ENCODE data around the gene KIF1B. TPM values are rescaled to one million over a fixed set of nuclear protein-coding genes. Genes with fewer than 3 reads are reported as not detected.

Gene KIF1B
- total and polyA plus RNA-seq, 10 of the 15 experiments (the other 5 are each of a cell fraction or from before 2014, with no cell fraction given) = 2.1 to 16.5 (median 8.7) TPM

DNA sequence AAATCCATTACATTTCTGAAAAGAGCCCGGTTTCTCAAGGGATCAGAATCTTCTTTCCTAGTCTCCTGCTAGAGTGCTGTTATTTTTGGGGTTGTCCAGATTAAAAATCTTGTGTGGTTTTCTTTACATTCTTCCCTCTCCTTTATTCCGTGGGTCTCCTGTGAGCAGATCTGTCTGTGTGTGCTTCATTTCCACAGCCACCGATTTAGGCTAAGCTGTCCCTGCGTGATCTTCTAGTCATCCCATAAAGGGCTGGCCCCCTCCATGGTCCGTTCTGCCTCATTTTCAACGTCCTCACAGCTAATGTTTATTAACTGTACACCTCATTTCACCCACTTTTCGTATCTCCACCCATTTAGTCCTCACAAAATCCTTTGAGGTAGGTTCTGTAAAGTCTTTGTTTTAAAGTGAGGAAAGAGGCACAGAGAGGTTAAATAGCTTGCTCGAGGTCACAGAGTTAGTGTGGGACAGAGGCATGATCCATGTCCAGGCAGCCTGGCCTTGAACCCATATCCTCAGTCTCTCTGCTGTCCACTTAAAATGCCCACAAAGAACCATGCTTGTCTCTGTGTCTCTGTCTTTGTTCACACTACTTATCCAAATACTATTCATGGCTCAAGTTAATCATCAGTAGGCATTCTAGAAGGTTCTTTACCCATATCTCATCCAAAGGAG is 38.2 kb upstream of the KIF1B start:
- no peak overlapping the region for H3K4me2 ChIP-seq (ENCODE audit: control insufficient read depth, insufficient read depth)
- no peaks in the 10 kb centered on the region for H3K27me3 ChIP-seq (replicated peaks in 1 of 2; ENCODE audit: control insufficient read depth in 2 of 2, insufficient read depth in 2 of 2, low read length in 1 of 2)
- no peak overlapping the region for H3K9ac ChIP-seq (ENCODE audit: control insufficient read depth, insufficient read depth, low read length)
- H3K4me1 ChIP-seq (ENCODE audit: control insufficient read depth, insufficient read depth, low read length) = peaks cover 31% of the 10 kb centered on the region
- RAD21 ChIA-PET (ENCODE audit: unreplicated experiment) = no interaction called here
- DNase-seq (ENCODE audit: low read depth, low spot score) (no peak), FAIRE-seq (no peak), ATAC-seq (no peak)
- intact Hi-C loops (cut with micrococcal nuclease; ENCODE audit: unreplicated experiment) = no loop called here
- CTCF ChIA-PET = interaction anchor here (0.8 to 3.8 kb wide), 2 partner anchors 18 to 38 kb away, joined by 3 to 21 read pairs; partner anchors contain the start of gene KIF1B
- H2AFZ ChIP-seq (ENCODE audit: control insufficient read depth, low read depth, low read length) = no peak overlapping the region
- 81% methylated on average over 8 of the region's 8 CpGs for WGBS (ENCODE audit: insufficient coverage, insufficient replicate concordance, low lambda C conversion rate, missing lambda C conversion rate)
- peaks cover 3 to 8% of the 10 kb centered on the region in 2 experiments for H3K36me3 ChIP-seq (ENCODE audit: control insufficient read depth in 2 of 2, insufficient read depth in 2 of 2, low read length in 1 of 2)
- in situ Hi-C loops (cut with MboI) = no loop called here
- H3K79me2 ChIP-seq (ENCODE audit: control insufficient read depth, insufficient read depth, low read length) = no peaks in the 10 kb centered on the region
- H3K9me3 ChIP-seq (replicated peaks; ENCODE audit: control insufficient read depth, insufficient read depth, low read length) = no peaks in the 10 kb centered on the region; the same call in 1 of the 3 replicates
- SMC1A ChIA-PET (ENCODE audit: uncharacterized antibody, unreplicated experiment) = no interaction called here
- POLR2A ChIA-PET = interaction anchor here (1.2 kb wide), 1 partner anchor 49 kb away, joined by 4 read pairs; no protein-coding TSS in a partner anchor
- no peak overlapping the region for H3K4me3 ChIP-seq
- no peaks in the 10 kb centered on the region for H4K20me1 ChIP-seq (ENCODE audit: control insufficient read depth, insufficient read depth)
- H3K27ac ChIP-seq (ENCODE audit: control insufficient read depth, insufficient read depth) = no peak overlapping the region
- TF ChIP-seq PML (IDR thresholded peaks at IDR 0.05; ENCODE audit: low read length) (no peak), RAD21 (IDR thresholded peaks at IDR 0.05; ENCODE audit: insufficient read depth, low read depth, low read length) (no peak), NR2C1 (IDR thresholded peaks at IDR 0.05) (no peak), ESRRA (IDR thresholded peaks at IDR 0.05; ENCODE audit: low read length) (no peak), CREM (IDR thresholded peaks at IDR 0.05; ENCODE audit: low read depth) (no peak), E4F1 (IDR thresholded peaks at IDR 0.05; ENCODE audit: borderline replicate concordance, partially characterized antibody) (no peak), YBX1 (IDR thresholded peaks at IDR 0.05) (no peak), RAD51 (IDR thresholded peaks at IDR 0.05) (no peak)
- TF ChIP-seq, protein P1, sequence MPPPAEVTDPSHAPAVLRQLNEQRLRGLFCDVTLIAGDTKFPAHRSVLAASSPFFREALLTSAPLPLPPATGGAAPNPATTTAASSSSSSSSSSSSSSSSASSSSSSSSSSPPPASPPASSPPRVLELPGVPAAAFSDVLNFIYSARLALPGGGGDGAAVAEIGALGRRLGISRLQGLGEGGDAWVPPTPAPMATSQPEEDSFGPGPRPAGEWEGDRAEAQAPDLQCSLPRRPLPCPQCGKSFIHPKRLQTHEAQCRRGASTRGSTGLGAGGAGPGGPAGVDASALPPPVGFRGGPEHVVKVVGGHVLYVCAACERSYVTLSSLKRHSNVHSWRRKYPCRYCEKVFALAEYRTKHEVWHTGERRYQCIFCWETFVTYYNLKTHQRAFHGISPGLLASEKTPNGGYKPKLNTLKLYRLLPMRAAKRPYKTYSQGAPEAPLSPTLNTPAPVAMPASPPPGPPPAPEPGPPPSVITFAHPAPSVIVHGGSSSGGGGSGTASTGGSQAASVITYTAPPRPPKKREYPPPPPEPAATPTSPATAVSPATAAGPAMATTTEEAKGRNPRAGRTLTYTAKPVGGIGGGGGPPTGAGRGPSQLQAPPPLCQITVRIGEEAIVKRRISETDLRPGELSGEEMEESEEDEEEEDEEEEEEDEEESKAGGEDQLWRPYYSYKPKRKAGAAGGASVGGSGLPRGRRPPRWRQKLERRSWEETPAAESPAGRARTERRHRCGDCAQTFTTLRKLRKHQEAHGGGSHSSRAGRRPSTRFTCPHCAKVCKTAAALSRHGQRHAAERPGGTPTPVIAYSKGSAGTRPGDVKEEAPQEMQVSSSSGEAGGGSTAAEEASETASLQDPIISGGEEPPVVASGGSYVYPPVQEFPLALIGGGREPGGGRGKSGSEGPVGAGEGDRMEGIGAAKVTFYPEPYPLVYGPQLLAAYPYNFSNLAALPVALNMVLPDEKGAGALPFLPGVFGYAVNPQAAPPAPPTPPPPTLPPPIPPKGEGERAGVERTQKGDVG (CRISPR knock-in tag; IDR thresholded peaks at IDR 0.05) = no peak
- BruUV-seq (replicated peaks) = no TSS peak
